ENCODE results near the gene ZNF490. TPM values are rescaled to one million over a fixed set of nuclear protein-coding genes. Genes with fewer than 3 reads are reported as not detected.

The ZNF490 gene
- total and polyA plus RNA-seq, 3 experiments from 2014 or later: 6.9 to 8.4 (median 8.0) TPM

- H3K27ac ChIP-seq (ENCODE audit: low read depth, low read length): peak within 1 kb of the TSS; percentile 90
- H3K27me3 ChIP-seq (ENCODE audit: insufficient read depth, low read length, poor library complexity, severe bottlenecking): no peaks in the 10 kb centered on the region
- H3K36me3 Mint-ChIP-seq: peaks cover 4 to 30% (median 10%) of the 10 kb centered on the region in 3 donors
- CTCF ChIA-PET: interaction anchor here (1.3 to 1.4 kb wide), 3 partner anchors 12 to 120 kb away, joined by 3 to 5 read pairs (median 3); no protein-coding TSS in a partner anchor
- peaks cover 39% of the 10 kb centered on the region for H3K4me1 ChIP-seq (ENCODE audit: insufficient read depth, low read length)
- no peaks in the 10 kb centered on the region for H3K9me3 Mint-ChIP-seq
- peak within 1 kb of the TSS; percentile 78 to 99 (median 96) for H3K27ac Mint-ChIP-seq
- H3K27me3 Mint-ChIP-seq: peaks cover 0 to 2% of the 10 kb centered on the region in 2 donors
- H3K9me3 ChIP-seq (ENCODE audit: low read length): no peaks in the 10 kb centered on the region
- DNase-seq: peak; percentile 84 to 97 (median 94)
- peak within 1 kb of the TSS; percentile 92 to 100 (median 97) for H3K4me3 Mint-ChIP-seq
- POLR2A ChIA-PET: interaction anchor here (0.6 to 2.4 kb wide), 5 partner anchors 55 to 240 kb away, joined by 3 to 7 read pairs (median 4); partner anchors contain the start of gene JUNB
- peak within 1 kb of the TSS; percentile 95 for H3K4me3 ChIP-seq (ENCODE audit: low read length)
- peaks cover 34 to 60% (median 42%) of the 10 kb centered on the region in 3 donors for H3K4me1 Mint-ChIP-seq
- H3K36me3 ChIP-seq (ENCODE audit: insufficient read depth, low read length): peaks cover 4% of the 10 kb centered on the region
These were observed 59.4 kb downstream of the ZNF490 start, which contains the start of gene ZNF564 for GRCh38 chr19:12551060-12551832. ZNF564 (minus strand) TSS chr19:12551482; CDS start chr19:12551332, 150 bp downstream.

GRCh38 chr19:12546903-12547302 is 63.7 kb downstream of the ZNF490 start:
- Mint-ChIP-seq H3K27ac (peak overlapping the region in 7 of 8 donors; percentile 7 to 93 (median 47)), H3K4me1 (peaks cover 55 to 80% (median 68%) of the 10 kb centered on the region in 3 donors), H3K4me3 (peak overlapping the region in 5 of 7 donors; percentile 20 to 58 (median 25)), H3K9me3 (peaks cover 0 to 4% (median 0%) of the 10 kb centered on the region in 5 donors), H3K36me3 (peaks cover 15 to 58% (median 23%) of the 10 kb centered on the region in 3 donors), H3K27me3 (peaks cover 0 to 2% of the 10 kb centered on the region in 2 donors)
- H3K4me1 ChIP-seq (ENCODE audit: insufficient read depth, low read length): peaks cover 41% of the 10 kb centered on the region
- no peak for DNase-seq
- ChIA-PET CTCF (no interaction called here), POLR2A (no interaction called here)
- H3K27me3 ChIP-seq (ENCODE audit: insufficient read depth, low read length, poor library complexity, severe bottlenecking): no peaks in the 10 kb centered on the region
- H3K36me3 ChIP-seq (ENCODE audit: insufficient read depth, low read length): peaks cover 4% of the 10 kb centered on the region
- no peaks in the 10 kb centered on the region for H3K9me3 ChIP-seq (ENCODE audit: low read length)
- H3K4me3 ChIP-seq (ENCODE audit: low read length): no peak overlapping the region
- no peak overlapping the region for H3K27ac ChIP-seq (ENCODE audit: low read depth, low read length)

- Histone ChIP-seq H3K27me3 (ENCODE audit: insufficient read depth, low read length, poor library complexity, severe bottlenecking) (no peaks in the 10 kb centered on the region), H3K36me3 (ENCODE audit: insufficient read depth, low read length) (peaks cover 4% of the 10 kb centered on the region), H3K27ac (ENCODE audit: low read depth, low read length) (no peak overlapping the region), H3K4me1 (ENCODE audit: insufficient read depth, low read length) (peaks cover 38% of the 10 kb centered on the region), H3K9me3 (ENCODE audit: low read length) (no peaks in the 10 kb centered on the region), H3K4me3 (ENCODE audit: low read length) (no peak overlapping the region)
- peaks cover 11 to 55% (median 23%) of the 10 kb centered on the region in 3 donors for H3K36me3 Mint-ChIP-seq
- POLR2A ChIA-PET: no interaction called here
- no peaks in the 10 kb centered on the region for H3K27me3 Mint-ChIP-seq
- no peak for DNase-seq
- peak overlapping the region in 3 of 7 donors; percentile 21 to 78 (median 41) for H3K4me3 Mint-ChIP-seq
- peaks cover 0 to 4% (median 0%) of the 10 kb centered on the region in 5 donors for H3K9me3 Mint-ChIP-seq
- CTCF ChIA-PET: interaction anchor here (1.0 kb wide), 1 partner anchor 16 kb away, joined by 3 read pairs; no protein-coding TSS in a partner anchor
- H3K4me1 Mint-ChIP-seq: peaks cover 48 to 72% (median 61%) of the 10 kb centered on the region in 3 donors
- peak overlapping the region in 5 of 8 donors; percentile 21 to 76 (median 65) for H3K27ac Mint-ChIP-seq
These were observed 64.5 kb downstream of the ZNF490 start for GRCh38 chr19:12546068-12546467.

- peak overlapping the region in 2 of 7 donors; percentile 25 to 41 for H3K4me3 Mint-ChIP-seq
- H3K36me3 Mint-ChIP-seq: peaks cover 12 to 52% (median 24%) of the 10 kb centered on the region in 3 donors
- no peak for DNase-seq
- Histone ChIP-seq H3K27me3 (ENCODE audit: insufficient read depth, low read length, poor library complexity, severe bottlenecking) (no peaks in the 10 kb centered on the region), H3K9me3 (ENCODE audit: low read length) (no peaks in the 10 kb centered on the region), H3K4me3 (ENCODE audit: low read length) (no peak overlapping the region), H3K27ac (ENCODE audit: low read depth, low read length) (no peak overlapping the region), H3K4me1 (ENCODE audit: insufficient read depth, low read length) (peaks cover 34% of the 10 kb centered on the region), H3K36me3 (ENCODE audit: insufficient read depth, low read length) (peaks cover 4% of the 10 kb centered on the region)
- peak overlapping the region in 7 of 8 donors; percentile 13 to 76 (median 37) for H3K27ac Mint-ChIP-seq
- CTCF ChIA-PET: interaction anchor here (1.0 kb wide), 1 partner anchor 17 kb away, joined by 3 read pairs; no protein-coding TSS in a partner anchor
- peaks cover 0 to 4% (median 0%) of the 10 kb centered on the region in 5 donors for H3K9me3 Mint-ChIP-seq
- no peaks in the 10 kb centered on the region for H3K27me3 Mint-ChIP-seq
- H3K4me1 Mint-ChIP-seq: peaks cover 46 to 68% (median 61%) of the 10 kb centered on the region in 3 donors
- POLR2A ChIA-PET: no interaction called here
These were observed 65.3 kb downstream of the ZNF490 start for GRCh38 chr19:12545267-12545666.

GRCh38 chr19:12544401-12544876 is 66.2 kb downstream of the ZNF490 start:
- Histone ChIP-seq H3K4me3 (ENCODE audit: low read length) (no peak overlapping the region), H3K4me1 (ENCODE audit: insufficient read depth, low read length) (peaks cover 26% of the 10 kb centered on the region), H3K27ac (ENCODE audit: low read depth, low read length) (no peak overlapping the region), H3K27me3 (ENCODE audit: insufficient read depth, low read length, poor library complexity, severe bottlenecking) (no peaks in the 10 kb centered on the region), H3K9me3 (ENCODE audit: low read length) (no peaks in the 10 kb centered on the region), H3K36me3 (ENCODE audit: insufficient read depth, low read length) (peaks cover under 1% of the 10 kb centered on the region)
- Mint-ChIP-seq H3K4me1 (peaks cover 46 to 64% (median 61%) of the 10 kb centered on the region in 3 donors), H3K9me3 (peaks cover 0 to 4% (median 0%) of the 10 kb centered on the region in 5 donors), H3K27ac (peak overlapping the region in 7 of 8 donors; percentile 24 to 78 (median 40)), H3K4me3 (peak overlapping the region in 1 of 7 donors; percentile 20), H3K36me3 (peaks cover 16 to 57% (median 25%) of the 10 kb centered on the region in 3 donors), H3K27me3 (no peaks in the 10 kb centered on the region)
- DNase-seq: no peak
- POLR2A ChIA-PET: no interaction called here
- CTCF ChIA-PET: no interaction called here

- peak overlapping the region in 2 of 7 donors; percentile 14 to 31 for H3K4me3 Mint-ChIP-seq
- H3K4me3 ChIP-seq (ENCODE audit: low read length): no peak overlapping the region
- no peaks in the 10 kb centered on the region for H3K9me3 ChIP-seq (ENCODE audit: low read length)
- H3K27ac ChIP-seq (ENCODE audit: low read depth, low read length): peak overlapping the region; percentile 14
- DNase-seq: no peak
- H3K4me1 ChIP-seq (ENCODE audit: insufficient read depth, low read length): peaks cover 20% of the 10 kb centered on the region
- H3K36me3 ChIP-seq (ENCODE audit: insufficient read depth, low read length): no peaks in the 10 kb centered on the region
- H3K4me1 Mint-ChIP-seq: peaks cover 41 to 58% (median 55%) of the 10 kb centered on the region in 3 donors
- no peaks in the 10 kb centered on the region for H3K27me3 Mint-ChIP-seq
- ChIA-PET CTCF (no interaction called here), POLR2A (no interaction called here)
- no peaks in the 10 kb centered on the region for H3K27me3 ChIP-seq (ENCODE audit: insufficient read depth, low read length, poor library complexity, severe bottlenecking)
- peaks cover 0 to 4% (median 0%) of the 10 kb centered on the region in 5 donors for H3K9me3 Mint-ChIP-seq
- H3K36me3 Mint-ChIP-seq: peaks cover 16 to 52% (median 25%) of the 10 kb centered on the region in 3 donors
- H3K27ac Mint-ChIP-seq: peak overlapping the region in 5 of 8 donors; percentile 24 to 71 (median 45)
These were observed 66.8 kb downstream of the ZNF490 start for GRCh38 chr19:12543855-12544254.

All from CD8-positive, alpha-beta memory T cell (primary cell).